Ovary (tissue), 9 donors: Measurements from ENCODE around the gene TSKS. TPM values are rescaled to one million over a fixed set of nuclear protein-coding genes. Genes with fewer than 3 reads are reported as not detected.

ENCODE experiments used
- DNase-seq, 5 donors: peaks; one replicate each; pipeline ENCODE4 v3.0.0-alpha.2; 2019 to 2020
- H3K27ac ChIP-seq, 2 donors: fragments of 200-600 bp; one replicate each; pipeline versions ENCODE4 v1.5.1 to v1.8.0; 2019 to 2022
- H3K27me3 ChIP-seq: fragments of 200-600 bp; one replicate; pipeline ENCODE4 v1.8.0; 2022
- H3K36me3 ChIP-seq: fragments of 200-600 bp; sonication (generic); one replicate; pipeline ENCODE4 v1.5.1; 2019
- H3K4me1 ChIP-seq: one replicate; pipeline ENCODE4 v1.8.1; 2013; ENCODE audit warnings: mild to moderate bottlenecking, moderate library complexity; ENCODE audit not compliant: insufficient read depth
- H3K4me3 ChIP-seq: fragments of 200-600 bp; sonication (generic); one replicate; pipeline ENCODE4 v1.5.1; 2017
- H3K9me3 ChIP-seq, 2 donors: fragments of 200-600 bp in 1 of 2; sonication (generic) in 1 of 2; one replicate each; pipeline versions ENCODE4 v1.5.1 to v1.8.1; 2013 to 2019; ENCODE audit warnings: mild to moderate bottlenecking in 1 of 2, moderate library complexity in 1 of 2
- EP300 ChIP-seq: sonication (generic); formaldehyde crosslinking; IDR thresholded peaks from one replicate; pipeline ENCODE4 v1.6.1; 2017; ENCODE audit warnings: antibody characterized with exemption
- POLR2A ChIP-seq: fragments of 450-650 bp; IDR thresholded peaks from one replicate; pipeline ENCODE4 v1.6.1; 2017; ENCODE audit warnings: antibody characterized with exemption, mild to moderate bottlenecking, moderate library complexity
- WGBS, 3 donors: extraction: QIAGEN DNeasy Blood & Tissue Kit in 1 of 3; methylation state at CpG; one replicate each; pipeline versions ENCODE4 v1.1.5 to v1.1.7; 2013 to 2017; 5-methylcytosine and 5-hydroxymethylcytosine counted together
- intact Hi-C, 4 donors: fragments of 100-400 bp; cut with DNase I; formaldehyde crosslinking; loops; one replicate each; pipeline versions ENCODE4 v1.11.0 to v1.15.1; 2022 to 2023
- polyA plus RNA-seq, 2 donors: library from polyadenylated mRNA; stranded (reverse); fragments of 200-250 nt in 1 of 2; fragments of 350-450 nt in 1 of 2; fragmentation: Illumina TruSeq in 1 of 2; extraction: RNeasy Lipid Tissue Mini Kit (QIAGEN cat#74804) in 1 of 2; gene quantifications; one replicate each; pipeline ENCODE4 v1.2.3, GENCODE V29; 2013 to 2014
- total RNA-seq, 7 donors: library from RNA; depleted of rRNA in 2 of 7; stranded (reverse); fragments of >200 nt in 2 of 7; fragmentation: NEBNext Ultra II Directional in 3 of 7; extraction: Animal tissue kit (Norgen Biotek cat#: 25700) in 3 of 7; gene quantifications; one replicate each; pipeline versions ENCODE4 v1.1.0 to v1.2.4, GENCODE V29; 2016 to 2023
- TF ChIP-seq, protein P1 (sequence below), 3 donors: fragments of 450-650 bp in 2 of 3; fragments of 200-600 bp in 1 of 3; IDR thresholded peaks; one replicate each; pipeline versions ENCODE4 v1.5.1 to v1.8.0; 2016 to 2022; ENCODE audit warnings: antibody characterized with exemption in 3 of 3, mild to moderate bottlenecking in 1 of 3
- donor health status: DM: no; HTN: no; CAD: no; lungs with moderate emphysema.
- donor health status: DM: no; HTN: no; CAD: no.
- donor health status: Bipolar disorder and iron deficiency.
- donor health status: DM: yes; HTN: yes; CAD: no.
- donor health status: DM: no; HTN: no; CAD: no.
- donor health status: DM: yes; HTN: yes; CAD: no.

TSKS gene
- total and polyA plus RNA-seq, 9 donors, result 0.15 to 0.71 (median 0.32) TPM; not detected in 4

DNA sequence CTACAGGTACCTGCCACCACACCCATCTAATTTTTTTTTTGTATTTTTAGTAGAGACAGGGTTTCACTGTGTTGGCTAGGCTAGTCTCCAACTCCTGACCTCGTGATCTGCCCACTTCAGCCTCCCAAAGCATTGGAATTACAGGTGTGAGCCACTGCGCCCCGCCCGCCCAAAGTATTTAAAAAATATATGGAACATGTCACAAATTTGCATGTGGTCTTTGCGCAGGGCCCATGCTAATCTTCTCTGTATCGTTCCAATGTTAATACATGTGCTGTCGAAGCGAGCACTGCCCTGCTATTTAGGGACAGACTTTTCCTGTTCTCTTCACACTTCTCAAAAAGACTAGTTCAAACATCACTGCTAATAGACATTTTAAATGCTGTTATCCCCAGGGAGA, 1.2 kb upstream of the TSKS start:
- Histone ChIP-seq H3K27me3 (no peaks in the 10 kb centered on the region), H3K36me3 (no peaks in the 10 kb centered on the region), H3K4me3 (no peak overlapping the region), H3K4me1 (peaks cover 10% of the 10 kb centered on the region), H3K27ac (no peak overlapping the region), H3K9me3 (no peaks in the 10 kb centered on the region)
- no peak for DNase-seq
- 95 to 97% (median 96%) methylated on average over 8 of the region's 8 CpGs for WGBS, 3 donors
- no peak for TF ChIP-seq EP300
- no peak for TF ChIP-seq POLR2A
- TF ChIP-seq, protein P1, sequence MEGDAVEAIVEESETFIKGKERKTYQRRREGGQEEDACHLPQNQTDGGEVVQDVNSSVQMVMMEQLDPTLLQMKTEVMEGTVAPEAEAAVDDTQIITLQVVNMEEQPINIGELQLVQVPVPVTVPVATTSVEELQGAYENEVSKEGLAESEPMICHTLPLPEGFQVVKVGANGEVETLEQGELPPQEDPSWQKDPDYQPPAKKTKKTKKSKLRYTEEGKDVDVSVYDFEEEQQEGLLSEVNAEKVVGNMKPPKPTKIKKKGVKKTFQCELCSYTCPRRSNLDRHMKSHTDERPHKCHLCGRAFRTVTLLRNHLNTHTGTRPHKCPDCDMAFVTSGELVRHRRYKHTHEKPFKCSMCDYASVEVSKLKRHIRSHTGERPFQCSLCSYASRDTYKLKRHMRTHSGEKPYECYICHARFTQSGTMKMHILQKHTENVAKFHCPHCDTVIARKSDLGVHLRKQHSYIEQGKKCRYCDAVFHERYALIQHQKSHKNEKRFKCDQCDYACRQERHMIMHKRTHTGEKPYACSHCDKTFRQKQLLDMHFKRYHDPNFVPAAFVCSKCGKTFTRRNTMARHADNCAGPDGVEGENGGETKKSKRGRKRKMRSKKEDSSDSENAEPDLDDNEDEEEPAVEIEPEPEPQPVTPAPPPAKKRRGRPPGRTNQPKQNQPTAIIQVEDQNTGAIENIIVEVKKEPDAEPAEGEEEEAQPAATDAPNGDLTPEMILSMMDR (IDR thresholded peaks at IDR 0.05), result no peak
- intact Hi-C loops, result no loop called here

DNA sequence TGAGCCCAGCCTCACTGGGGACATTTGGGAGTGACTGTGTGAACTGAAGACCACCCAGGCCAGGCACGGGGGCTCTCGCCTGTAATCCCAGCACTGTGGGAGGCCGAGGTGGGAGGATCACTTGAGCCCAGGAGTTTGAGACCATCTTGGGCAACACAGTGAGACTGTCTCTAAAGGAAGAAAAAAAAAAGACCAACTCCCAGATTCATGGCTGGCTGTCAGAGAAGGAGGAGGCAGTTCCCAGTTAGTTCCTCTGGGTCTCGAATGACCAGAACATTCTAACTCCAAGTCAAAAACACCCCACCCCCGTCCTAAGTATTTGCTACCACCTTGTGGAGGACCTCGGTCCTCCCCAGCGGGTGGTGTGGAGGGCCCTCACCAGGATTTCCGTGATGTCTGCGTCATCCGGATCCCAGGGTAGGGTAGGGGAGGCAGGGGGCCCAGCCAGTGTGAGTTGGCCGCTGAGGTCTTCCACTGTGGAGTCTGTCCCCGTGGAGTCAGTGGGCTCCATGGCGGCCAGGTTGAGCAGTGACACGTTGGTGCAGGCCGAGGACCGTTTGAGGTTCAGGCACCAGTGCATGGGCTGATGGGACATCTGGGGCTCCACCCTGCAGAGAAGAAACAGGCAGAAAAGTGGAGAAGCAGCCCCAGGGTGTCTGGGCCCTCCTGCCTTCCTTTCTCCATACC, 1.3 kb downstream of the TSKS start:
- H3K4me1 ChIP-seq, result peaks cover 8% of the 10 kb centered on the region
- no peaks in the 10 kb centered on the region for H3K9me3 ChIP-seq
- TF ChIP-seq POLR2A (no peak), EP300 (no peak)
- TF ChIP-seq, protein P1 (IDR thresholded peaks at IDR 0.05), result peak in 1 of 3 donors; percentile 31
- no peak overlapping the region for H3K27ac ChIP-seq
- DNase-seq, result peak in 3 of 5 donors; percentile 48 to 55 (median 51)
- no peak overlapping the region for H3K4me3 ChIP-seq
- H3K27me3 ChIP-seq, result no peaks in the 10 kb centered on the region
- no peaks in the 10 kb centered on the region for H3K36me3 ChIP-seq
- intact Hi-C loops, result no loop called here
- WGBS, 3 donors, result 55 to 67% (median 58%) methylated on average over 16 of the region's 16 CpGs

DNA sequence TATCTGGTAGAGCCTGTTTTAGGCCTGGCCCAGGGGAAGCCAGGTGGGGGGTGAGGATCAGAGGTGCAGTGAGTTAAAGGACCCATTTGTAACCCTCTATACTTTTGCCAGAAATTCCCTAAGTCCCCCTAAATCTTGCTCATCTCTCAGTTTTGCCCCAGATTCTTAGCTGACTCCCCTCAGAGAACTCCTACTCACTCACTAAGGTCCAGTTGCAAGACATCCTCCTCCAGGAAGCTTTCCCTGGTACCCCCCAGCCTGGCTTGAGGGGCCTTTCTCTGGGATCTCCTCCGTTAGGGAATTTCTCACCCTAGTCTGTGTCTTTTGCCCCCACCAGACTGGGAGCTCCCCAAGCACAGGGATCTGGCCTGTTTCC, 1.9 kb downstream of the TSKS start:
- Histone ChIP-seq H3K4me1 (peaks cover 8% of the 10 kb centered on the region), H3K9me3 (no peaks in the 10 kb centered on the region), H3K27me3 (no peaks in the 10 kb centered on the region), H3K27ac (no peak overlapping the region), H3K36me3 (no peaks in the 10 kb centered on the region), H3K4me3 (no peak overlapping the region)
- no peak for DNase-seq
- intact Hi-C loops, result no loop called here
- no peak for TF ChIP-seq POLR2A
- WGBS, 3 donors, result 73 to 100% (median 96%) methylated on average over 1 of the region's 1 CpG

DNA sequence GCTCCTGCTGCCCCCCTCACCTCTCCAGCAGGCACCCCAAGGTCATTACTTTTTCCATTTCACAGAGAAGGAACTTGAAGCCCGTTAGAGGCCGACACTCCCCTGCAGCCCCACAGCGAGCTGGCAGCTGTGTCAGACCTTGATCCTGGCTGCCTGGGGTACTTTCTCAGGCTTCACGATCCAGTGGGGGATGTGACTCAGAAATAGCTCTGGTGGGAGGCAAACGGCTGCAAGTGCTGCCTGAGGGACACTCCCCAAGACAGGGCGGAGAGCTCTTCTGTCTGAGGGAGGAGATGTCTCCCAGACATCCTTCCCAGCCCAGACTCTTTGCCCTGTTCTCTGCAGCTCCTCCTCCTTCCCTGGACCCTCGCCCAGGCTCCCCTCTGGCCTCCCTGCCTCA, 4.8 kb downstream of the TSKS start:
- H3K36me3 ChIP-seq, result no peaks in the 10 kb centered on the region
- no peaks in the 10 kb centered on the region for H3K27me3 ChIP-seq
- H3K4me1 ChIP-seq, result peaks cover 8% of the 10 kb centered on the region
- no peak overlapping the region for H3K27ac ChIP-seq
- TF ChIP-seq EP300 (no peak), POLR2A (no peak)
- TF ChIP-seq, protein P1 (IDR thresholded peaks at IDR 0.05), result no peak
- WGBS, 3 donors, result 5 to 11% (median 6%) methylated on average over 7 of the region's 7 CpGs
- intact Hi-C loops, result no loop called here
- H3K4me3 ChIP-seq, result no peak overlapping the region
- DNase-seq, result peak in 4 of 5 donors; percentile 44 to 59 (median 53)
- no peaks in the 10 kb centered on the region for H3K9me3 ChIP-seq

DNA sequence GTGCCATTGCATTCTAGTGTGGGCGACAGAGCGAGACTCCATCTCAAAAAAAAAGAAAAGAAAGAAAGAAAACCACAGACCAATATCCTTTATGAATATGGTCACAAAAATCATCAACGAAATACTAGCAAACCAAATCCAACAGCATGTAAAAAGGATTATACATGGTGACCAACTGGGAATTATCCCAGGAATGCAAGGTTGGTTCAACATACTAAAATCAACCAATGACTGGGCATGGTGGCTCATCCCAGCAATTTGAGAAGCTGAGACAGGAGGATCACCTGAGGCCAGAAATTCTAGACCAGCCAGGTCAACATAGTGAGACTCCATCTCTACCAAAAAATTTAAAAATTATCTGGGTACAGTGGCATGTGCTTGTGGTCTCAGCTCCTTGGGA, 7.2 kb downstream of the TSKS start:
- no peaks in the 10 kb centered on the region for H3K9me3 ChIP-seq
- H3K36me3 ChIP-seq, result no peaks in the 10 kb centered on the region
- intact Hi-C loops, result loop anchor here in 1 of 4 donors (2.0 kb wide), 1 partner anchor 65 kb away; the partner anchor contains the start of gene CPT1C
- 96 to 97% (median 96%) methylated on average over 3 of the region's 3 CpGs for WGBS, 3 donors
- TF ChIP-seq POLR2A, result no peak
- TF ChIP-seq, protein P1 (IDR thresholded peaks at IDR 0.05), result no peak
- no peak for TF ChIP-seq EP300
- H3K27ac ChIP-seq, result no peak overlapping the region
- peaks cover 7% of the 10 kb centered on the region for H3K4me1 ChIP-seq
- no peak for DNase-seq
- no peaks in the 10 kb centered on the region for H3K27me3 ChIP-seq
- H3K4me3 ChIP-seq, result no peak overlapping the region
